Measurements from ENCODE around the gene PLEKHM1. TPM values are rescaled to one million over a fixed set of nuclear protein-coding genes. Genes with fewer than 3 reads are reported as not detected.

The PLEKHM1 gene
- total and polyA plus RNA-seq, 2 of the 13 experiments (the other 11 are each of a cell fraction or from before 2014, with no cell fraction given), result 7.6 to 13.5 TPM

GRCh38 chr17:45428050-45428617, 62.4 kb downstream of the PLEKHM1 start (continued):
- TF ChIP-seq PITX1 (CRISPR knock-in tag; IDR thresholded peaks at IDR 0.05) (no peak), TFE3 (CRISPR knock-in tag; IDR thresholded peaks at IDR 0.05) (0 out of 2 replicates have a peak, but pooled peaks have one; percentile 34), GATA4 (IDR thresholded peaks at IDR 0.05; ENCODE audit: borderline replicate concordance, low read depth) (no peak), IRX3 (CRISPR knock-in tag; IDR thresholded peaks at IDR 0.05; ENCODE audit: borderline replicate concordance, low read depth) (no peak), HOXD1 (CRISPR knock-in tag; IDR thresholded peaks at IDR 0.05) (no peak), ZNF382 (CRISPR knock-in tag; IDR thresholded peaks at IDR 0.05; ENCODE audit: borderline replicate concordance) (no peak), ZNF790 (CRISPR knock-in tag; IDR thresholded peaks at IDR 0.05; ENCODE audit: borderline replicate concordance) (no peak), JUN (CRISPR knock-in tag; IDR thresholded peaks at IDR 0.05) (no peak), ELF4 (CRISPR knock-in tag; IDR thresholded peaks at IDR 0.05; ENCODE audit: borderline replicate concordance) (no peak), ZBTB8A (CRISPR knock-in tag; IDR thresholded peaks at IDR 0.05; ENCODE audit: borderline replicate concordance, low read depth) (no peak), ZNF777 (CRISPR knock-in tag; IDR thresholded peaks at IDR 0.05) (peak; percentile 75), PATZ1 (CRISPR knock-in tag; IDR thresholded peaks at IDR 0.05) (peak; percentile 84), ZFYVE20 (CRISPR knock-in tag; IDR thresholded peaks at IDR 0.05; ENCODE audit: borderline replicate concordance, low read depth) (no peak), ATF1 (CRISPR knock-in tag; IDR thresholded peaks at IDR 0.05) (no peak), ZUFSP (CRISPR knock-in tag; IDR thresholded peaks at IDR 0.05; ENCODE audit: borderline replicate concordance) (no peak), RXRA (CRISPR knock-in tag; IDR thresholded peaks at IDR 0.05) (peak; percentile 65), ZGPAT (CRISPR knock-in tag; IDR thresholded peaks at IDR 0.05) (peak; percentile 62; the same call in 1 of the 2 replicates), ELF1 (CRISPR knock-in tag; IDR thresholded peaks at IDR 0.05) (0 out of 2 replicates have a peak, but pooled peaks have one; percentile 42), MNT (IDR thresholded peaks at IDR 0.05) (no peak), TCF12 (IDR thresholded peaks at IDR 0.05) (no peak), TCF12 (CRISPR knock-in tag; IDR thresholded peaks at IDR 0.05) (no peak; the same call in 1 of the 2 replicates), ZIK1 (CRISPR knock-in tag; IDR thresholded peaks at IDR 0.05; ENCODE audit: borderline replicate concordance, low read depth) (peak; percentile 64; the same call in 1 of the 2 replicates), ETV5 (CRISPR knock-in tag; IDR thresholded peaks at IDR 0.05; ENCODE audit: borderline replicate concordance) (peak; percentile 34; the same call in 1 of the 2 replicates)
